BE2C (cell line): ENCODE measurements around the gene SBF2.
A peak's percentile ranks its signal among the peaks of the same experiment; 100 is the strongest.

Experiments
- DNase-seq: peaks from one replicate; pipeline ENCODE4 v3.0.0-alpha.2; 2020
- H3K27me3 ChIP-seq: fragments of 250-450 bp; sonication (Bioruptor Pico); 2 replicates; pipeline ENCODE4 v1.5.1; 2020; ENCODE audit warnings: mild to moderate bottlenecking
- H3K36me3 ChIP-seq: fragments of 250-450 bp; sonication (Bioruptor Pico); 2 replicates; pipeline ENCODE4 v1.5.1; 2020; ENCODE audit warnings: mild to moderate bottlenecking
- H3K4me1 ChIP-seq: fragments of 250-450 bp; sonication (Bioruptor Pico); 2 replicates; pipeline ENCODE4 v1.5.1; 2020
- H3K4me3 ChIP-seq: 2 replicates; pipeline ENCODE4 v1.5.1; 2011; ENCODE audit warnings: low read depth, low read length
- H3K9me3 ChIP-seq: fragments of 250-450 bp; sonication (Bioruptor Pico); 2 replicates; pipeline ENCODE4 v1.5.1; 2020
- TF ChIP-seq, protein P1 (sequence below): IDR thresholded peaks from 2 replicates; pipeline ENCODE4 v1.5.1; 2012; ENCODE audit warnings: mild to moderate bottlenecking, low read depth, low read length

SBF2 gene

DNA sequence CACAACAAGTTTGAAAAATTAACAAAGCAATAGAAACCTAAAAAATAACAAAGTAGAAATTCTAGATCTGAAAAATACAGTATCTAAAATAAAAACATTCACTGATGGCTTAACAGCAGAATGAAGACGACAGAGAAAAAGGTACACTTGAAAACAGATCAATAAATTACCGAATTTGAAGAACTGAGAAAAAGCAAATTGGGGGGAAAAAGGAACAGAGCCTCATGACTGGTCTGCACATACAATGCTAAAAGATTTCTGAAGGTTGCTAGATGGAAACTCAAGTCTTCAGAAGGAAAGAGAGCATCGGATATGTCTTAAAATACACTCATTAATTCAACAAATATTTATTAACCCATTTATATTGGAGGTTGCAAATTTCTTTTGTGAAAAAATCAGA, 71.6 kb downstream of the SBF2 start:
- no peak overlapping the region for H3K4me3 ChIP-seq
- no peak for DNase-seq
- TF ChIP-seq, protein P1, sequence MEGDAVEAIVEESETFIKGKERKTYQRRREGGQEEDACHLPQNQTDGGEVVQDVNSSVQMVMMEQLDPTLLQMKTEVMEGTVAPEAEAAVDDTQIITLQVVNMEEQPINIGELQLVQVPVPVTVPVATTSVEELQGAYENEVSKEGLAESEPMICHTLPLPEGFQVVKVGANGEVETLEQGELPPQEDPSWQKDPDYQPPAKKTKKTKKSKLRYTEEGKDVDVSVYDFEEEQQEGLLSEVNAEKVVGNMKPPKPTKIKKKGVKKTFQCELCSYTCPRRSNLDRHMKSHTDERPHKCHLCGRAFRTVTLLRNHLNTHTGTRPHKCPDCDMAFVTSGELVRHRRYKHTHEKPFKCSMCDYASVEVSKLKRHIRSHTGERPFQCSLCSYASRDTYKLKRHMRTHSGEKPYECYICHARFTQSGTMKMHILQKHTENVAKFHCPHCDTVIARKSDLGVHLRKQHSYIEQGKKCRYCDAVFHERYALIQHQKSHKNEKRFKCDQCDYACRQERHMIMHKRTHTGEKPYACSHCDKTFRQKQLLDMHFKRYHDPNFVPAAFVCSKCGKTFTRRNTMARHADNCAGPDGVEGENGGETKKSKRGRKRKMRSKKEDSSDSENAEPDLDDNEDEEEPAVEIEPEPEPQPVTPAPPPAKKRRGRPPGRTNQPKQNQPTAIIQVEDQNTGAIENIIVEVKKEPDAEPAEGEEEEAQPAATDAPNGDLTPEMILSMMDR = no peak
- no peaks in the 10 kb centered on the region for H3K27me3 ChIP-seq
- H3K9me3 ChIP-seq = no peaks in the 10 kb centered on the region
- H3K4me1 ChIP-seq = no peaks in the 10 kb centered on the region
- no peaks in the 10 kb centered on the region for H3K36me3 ChIP-seq

DNA sequence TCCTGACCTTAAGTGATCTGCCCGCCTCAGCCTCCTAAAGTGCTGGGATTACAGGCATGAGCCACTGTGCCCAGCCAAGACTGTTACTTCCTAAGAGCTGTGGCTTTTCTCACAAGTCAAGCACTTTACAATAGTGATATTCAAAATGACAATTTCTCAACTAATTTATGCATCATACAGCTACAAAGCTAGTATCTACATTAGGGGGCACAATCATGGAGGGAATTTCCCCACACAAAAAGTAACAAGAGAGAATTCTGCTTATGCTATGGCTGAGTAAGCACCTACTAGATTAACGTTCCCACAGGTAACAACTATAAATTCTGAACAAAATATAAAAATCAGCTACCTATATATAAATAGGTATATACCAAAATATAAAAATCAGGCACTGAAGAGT, 72.7 kb downstream of the SBF2 start:
- Histone ChIP-seq H3K9me3 (no peaks in the 10 kb centered on the region), H3K4me1 (no peaks in the 10 kb centered on the region), H3K36me3 (no peaks in the 10 kb centered on the region), H3K4me3 (no peak overlapping the region), H3K27me3 (no peaks in the 10 kb centered on the region)
- DNase-seq = no peak
- TF ChIP-seq, protein P1 = no peak

DNA sequence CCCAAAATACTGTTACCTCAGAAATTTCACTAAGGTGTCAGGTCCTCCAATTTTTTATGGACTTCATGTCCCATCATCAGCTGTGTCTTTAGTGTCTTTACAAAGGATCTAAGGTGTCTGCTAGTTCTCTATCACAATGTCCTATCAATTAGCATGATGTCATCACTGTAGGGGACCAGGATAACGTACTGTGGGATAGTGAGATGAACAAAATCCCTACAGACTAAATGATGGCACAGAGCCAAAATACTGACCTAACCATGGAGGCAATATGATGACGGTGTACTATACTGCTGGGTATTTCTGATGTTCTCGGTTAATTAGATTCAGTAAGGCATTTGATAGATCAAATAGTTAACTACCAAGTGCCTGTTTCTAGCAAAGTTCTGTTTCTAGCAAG, 82.5 kb downstream of the SBF2 start:
- no peaks in the 10 kb centered on the region for H3K27me3 ChIP-seq
- H3K4me3 ChIP-seq = no peak overlapping the region
- H3K36me3 ChIP-seq = no peaks in the 10 kb centered on the region
- TF ChIP-seq, protein P1 = no peak
- no peaks in the 10 kb centered on the region for H3K4me1 ChIP-seq
- peak; percentile 6 for DNase-seq
- H3K9me3 ChIP-seq = no peaks in the 10 kb centered on the region

DNA sequence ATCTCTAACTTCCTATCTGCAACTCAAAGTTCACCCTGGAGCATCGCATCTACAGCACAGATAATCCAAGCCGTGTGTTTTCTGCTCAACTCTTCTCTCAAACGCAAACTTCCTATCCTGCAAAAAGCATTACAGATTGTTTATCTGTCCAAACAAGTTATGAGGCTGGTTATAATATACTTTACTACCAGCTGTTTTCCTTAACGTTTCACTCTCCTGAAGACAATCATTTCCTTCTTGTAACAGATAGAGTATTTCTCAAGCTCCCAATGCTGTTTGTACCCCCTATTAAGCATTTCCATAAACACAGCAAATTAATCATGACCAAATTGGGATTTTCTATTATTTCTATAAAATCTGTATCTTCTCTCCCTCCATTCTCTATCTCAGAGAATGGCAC, 84.7 kb downstream of the SBF2 start:
- no peak for DNase-seq
- no peaks in the 10 kb centered on the region for H3K9me3 ChIP-seq
- no peaks in the 10 kb centered on the region for H3K36me3 ChIP-seq
- H3K4me1 ChIP-seq = no peaks in the 10 kb centered on the region
- TF ChIP-seq, protein P1 = no peak
- H3K27me3 ChIP-seq = no peaks in the 10 kb centered on the region
- no peak overlapping the region for H3K4me3 ChIP-seq

DNA sequence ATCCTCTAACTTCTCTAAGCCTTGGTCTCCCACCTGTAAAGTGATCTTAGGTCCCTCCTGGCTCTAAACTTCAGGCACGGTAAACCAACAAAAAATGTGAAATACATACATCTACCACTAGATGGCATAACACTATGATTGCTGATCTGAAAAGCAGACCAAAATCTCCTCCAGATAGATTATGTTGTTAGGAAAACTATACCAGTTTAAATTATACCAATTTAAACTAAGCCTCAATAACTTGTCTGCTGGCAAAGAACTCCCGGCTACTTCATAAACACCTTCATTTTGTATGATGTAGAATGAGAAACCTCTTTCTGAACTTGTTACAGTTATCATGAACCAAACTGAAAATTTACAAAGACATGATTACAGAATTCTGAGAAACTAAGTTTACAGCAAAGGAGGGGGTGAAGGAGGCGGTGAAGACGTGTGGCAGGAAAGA, 85.9 kb downstream of the SBF2 start:
- Histone ChIP-seq H3K36me3 (no peaks in the 10 kb centered on the region), H3K4me1 (no peaks in the 10 kb centered on the region), H3K9me3 (no peaks in the 10 kb centered on the region), H3K4me3 (no peak overlapping the region), H3K27me3 (no peaks in the 10 kb centered on the region)
- no peak for DNase-seq
- TF ChIP-seq, protein P1 = peak; percentile 55

DNA sequence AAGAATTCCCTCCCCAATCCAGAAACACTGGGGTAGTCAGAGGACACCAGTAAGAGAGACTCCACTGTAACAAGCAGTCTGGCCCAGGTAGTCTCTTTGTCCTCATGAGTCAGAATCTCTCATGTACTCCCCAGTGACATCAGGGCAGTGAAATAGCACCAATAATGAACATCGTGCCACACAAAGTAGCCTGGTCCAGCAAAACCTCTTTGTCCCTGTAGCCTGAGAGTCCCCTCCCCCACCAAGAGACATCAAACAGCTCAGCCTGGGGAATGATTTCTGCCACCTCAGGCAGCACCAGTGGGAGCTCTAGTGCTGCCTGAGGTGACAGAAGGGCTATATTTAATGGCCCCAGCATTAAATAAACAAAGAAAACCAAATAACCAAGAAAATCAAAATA, 88.1 kb downstream of the SBF2 start:
- TF ChIP-seq, protein P1 = no peak

More for the DNA sequence above, 88.1 kb downstream of the SBF2 start:
- Histone ChIP-seq H3K4me1 (no peaks in the 10 kb centered on the region), H3K4me3 (no peak overlapping the region), H3K9me3 (no peaks in the 10 kb centered on the region), H3K27me3 (no peaks in the 10 kb centered on the region), H3K36me3 (no peaks in the 10 kb centered on the region)
- no peak for DNase-seq
